HuH-7.5 (cell line): ENCODE measurements around the gene EIF2A.
"Not testable (repeated sequence)": the region's sequence is repeated elsewhere in the genome, so short reads cannot be mapped to it uniquely, and the experiment has no call there.

ENCODE experiments used
- DNase-seq: peaks from one replicate; pipeline ENCODE4 v3.0.0; 2011; ENCODE audit warnings: low spot score

The EIF2A gene

DNA sequence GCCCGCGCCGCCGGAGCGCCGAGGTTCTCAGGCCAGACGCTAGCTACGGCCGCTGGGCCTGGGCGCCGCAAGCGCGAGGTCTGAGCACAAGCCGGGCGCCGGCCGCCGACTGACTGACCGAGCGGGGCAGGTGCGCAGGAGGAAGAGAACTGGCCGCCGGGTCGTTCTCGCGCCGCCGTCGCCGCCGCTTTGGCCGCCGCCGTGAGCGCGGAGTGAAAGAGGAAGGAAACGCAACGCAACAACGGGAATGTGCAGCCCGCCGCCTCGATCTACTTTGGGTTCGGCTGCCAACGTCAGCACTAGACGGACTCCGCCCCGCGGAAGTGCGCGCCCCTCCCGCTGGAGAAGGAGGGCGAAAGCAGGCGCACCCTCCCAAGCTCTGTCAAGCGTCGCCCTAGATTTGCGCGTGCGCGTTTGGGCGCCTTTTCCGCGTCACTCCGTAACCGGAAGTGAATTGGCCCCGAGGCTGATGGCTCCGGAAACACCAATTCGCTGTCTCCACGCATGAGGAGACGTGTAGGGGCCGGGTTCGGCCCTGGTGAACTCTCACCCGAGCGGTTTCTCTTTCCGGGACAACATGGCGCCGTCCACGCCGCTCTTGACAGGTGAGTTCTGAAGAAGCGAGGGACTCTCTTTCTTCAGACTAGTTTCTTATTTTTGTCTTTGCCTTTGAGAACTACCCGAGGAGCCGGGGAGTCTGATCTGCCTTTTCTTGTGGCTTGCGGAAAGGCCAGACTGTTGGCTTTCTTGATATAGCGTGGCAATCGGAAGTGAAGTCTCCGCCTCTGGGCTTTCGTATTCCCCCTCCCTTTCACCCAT is at the start of gene EIF2A, which contains the start of gene SERP1:
Gene EIF2A (plus strand): TSS at position 562 of the 819 bp plus-strand sequence. CDS start 16 bp downstream, at position 578.
Gene SERP1 (minus strand): TSS at position 271 of the 819 bp plus-strand sequence. CDS start 361 bp downstream, outside the sequence.
- DNase-seq, result peak; percentile 76

DNA sequence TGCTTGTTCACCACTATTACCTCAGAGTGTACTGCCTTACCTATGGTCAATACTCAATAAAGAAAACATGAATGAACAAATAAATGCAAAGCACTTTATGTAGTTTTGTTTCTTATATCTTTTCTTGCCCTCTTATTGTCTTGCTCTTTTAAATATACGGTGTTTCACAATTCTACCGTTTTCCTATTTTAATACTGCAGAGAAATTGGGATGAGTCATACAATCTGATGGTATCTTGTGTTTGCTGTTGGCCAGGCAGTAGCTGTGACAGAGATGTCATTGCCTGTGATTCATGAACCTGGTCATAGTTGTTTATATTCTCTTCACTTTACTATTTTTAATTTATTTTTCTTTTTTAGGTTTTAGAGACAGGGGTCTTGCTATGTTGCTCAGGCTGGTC is 48.6 kb upstream of the EIF2A start:
- DNase-seq, result no peak

- DNase-seq, result not testable (repeated sequence)
Observed at GRCh38 chr3:150500960-150501359, 45.6 kb upstream of the EIF2A start.

- DNase-seq, result no peak
Observed at GRCh38 chr3:150503402-150504099, 43.0 kb upstream of the EIF2A start.

GRCh38 chr3:150504483-150504882 is 42.1 kb upstream of the EIF2A start:
- no peak for DNase-seq

GRCh38 chr3:150508401-150508800 is 38.2 kb upstream of the EIF2A start:
- no peak for DNase-seq

- DNase-seq, result no peak
Observed at GRCh38 chr3:150509780-150510179, 36.8 kb upstream of the EIF2A start.

- DNase-seq, result no peak
Observed at GRCh38 chr3:150511122-150511821, 35.3 kb upstream of the EIF2A start.

GRCh38 chr3:150515210-150515609 is 31.4 kb upstream of the EIF2A start:
- no peak for DNase-seq

DNA sequence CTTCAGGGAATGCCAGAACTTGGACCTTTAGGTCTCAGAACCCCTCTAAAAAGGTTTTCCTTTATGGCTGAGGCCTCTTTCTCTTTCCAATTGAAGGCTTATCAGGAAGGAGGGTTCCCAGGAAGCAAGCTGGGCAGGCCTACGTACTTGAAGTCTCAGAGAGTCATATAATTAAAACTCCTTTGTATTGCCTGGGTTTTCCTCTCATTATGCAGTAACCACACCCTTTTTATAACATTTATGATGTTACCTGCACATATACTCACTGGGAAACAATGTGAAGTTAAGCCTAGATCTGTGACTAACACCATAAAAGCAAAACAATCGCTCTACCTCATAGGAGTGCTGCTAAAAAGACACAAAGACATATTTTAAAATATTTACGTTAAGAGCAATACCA is 27.6 kb upstream of the EIF2A start:
- DNase-seq, result no peak

GRCh38 chr3:150520408-150520807 is 26.2 kb upstream of the EIF2A start:
- no peak for DNase-seq

DNA sequence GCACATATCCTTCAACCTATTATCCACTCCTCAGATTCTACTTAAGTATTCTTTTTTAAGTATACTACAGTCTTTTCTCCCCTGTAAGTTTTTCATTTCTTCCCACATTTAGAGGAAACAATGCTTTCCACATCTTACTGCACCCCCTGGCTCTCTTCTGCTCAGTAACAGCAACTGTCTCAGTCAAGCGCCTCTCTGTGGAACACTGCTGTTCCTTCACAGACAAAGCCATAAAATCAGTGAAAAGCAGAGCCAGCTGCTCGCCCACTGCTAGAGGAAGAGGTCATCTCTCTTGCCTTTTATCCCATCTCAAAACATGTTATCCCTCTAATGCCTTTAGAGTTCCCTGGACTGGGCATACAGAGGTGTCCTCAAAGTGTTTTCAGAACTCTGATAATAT is 25.1 kb upstream of the EIF2A start:
- DNase-seq, result no peak

GRCh38 chr3:150523538-150523937 is 23.0 kb upstream of the EIF2A start:
- DNase-seq, result no peak

DNA sequence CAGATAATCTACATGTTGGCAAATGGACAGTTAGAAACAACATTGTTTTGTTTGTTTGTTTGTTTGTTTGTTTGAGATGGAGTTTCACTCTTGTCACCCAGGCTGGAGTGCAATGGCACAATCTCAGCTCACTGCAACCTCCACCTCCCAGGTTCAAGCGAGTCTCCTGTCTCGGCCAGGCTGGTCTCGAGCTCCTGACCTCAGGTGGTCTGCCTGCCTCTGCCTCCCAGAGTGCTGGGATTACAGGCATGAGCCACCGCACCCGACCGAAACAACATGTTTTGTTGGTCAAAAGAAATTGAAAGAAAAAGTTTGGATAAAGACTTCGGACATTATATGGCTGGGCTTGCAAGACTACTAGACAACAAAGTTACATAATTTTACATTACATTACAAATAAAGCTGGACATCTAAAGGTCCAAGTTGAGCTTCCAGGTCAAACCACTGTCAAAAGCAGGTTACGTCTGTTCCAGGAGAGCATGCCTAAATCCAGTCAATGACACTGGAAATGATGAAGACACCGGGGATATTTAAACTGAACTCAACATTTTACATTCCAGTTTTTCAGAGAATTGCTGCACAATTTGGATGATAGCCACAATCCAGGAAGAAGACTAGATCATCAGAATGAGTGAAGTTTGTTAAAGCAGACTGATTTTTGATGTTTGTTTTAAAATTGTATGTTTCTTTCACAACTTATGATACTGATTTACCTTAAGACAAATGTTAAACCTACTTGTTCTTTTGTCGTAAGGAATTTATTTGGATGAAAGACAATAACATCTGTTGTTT is 18.9 kb upstream of the EIF2A start:
- no peak for DNase-seq

DNA sequence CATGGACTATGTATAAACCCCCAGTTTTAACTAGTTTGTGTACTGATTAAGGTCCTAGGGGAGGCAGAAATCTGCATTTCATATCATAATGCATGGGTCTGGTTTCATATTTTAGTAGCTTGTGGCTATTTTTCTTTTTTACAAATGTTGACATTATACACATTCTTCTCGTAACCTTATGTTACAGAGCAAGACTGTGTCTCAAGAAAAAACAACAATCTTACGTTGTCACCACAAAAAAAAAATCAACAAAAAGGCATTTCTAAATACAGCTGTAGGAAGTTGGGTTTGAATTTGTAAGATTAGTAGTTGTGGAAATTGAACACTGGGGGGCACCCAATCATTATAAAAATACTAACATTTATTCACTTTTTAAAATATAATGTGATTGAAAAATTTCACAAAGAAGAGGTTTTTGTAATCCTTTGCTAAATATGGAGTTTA is 18.2 kb upstream of the EIF2A start:
- no peak for DNase-seq

DNA sequence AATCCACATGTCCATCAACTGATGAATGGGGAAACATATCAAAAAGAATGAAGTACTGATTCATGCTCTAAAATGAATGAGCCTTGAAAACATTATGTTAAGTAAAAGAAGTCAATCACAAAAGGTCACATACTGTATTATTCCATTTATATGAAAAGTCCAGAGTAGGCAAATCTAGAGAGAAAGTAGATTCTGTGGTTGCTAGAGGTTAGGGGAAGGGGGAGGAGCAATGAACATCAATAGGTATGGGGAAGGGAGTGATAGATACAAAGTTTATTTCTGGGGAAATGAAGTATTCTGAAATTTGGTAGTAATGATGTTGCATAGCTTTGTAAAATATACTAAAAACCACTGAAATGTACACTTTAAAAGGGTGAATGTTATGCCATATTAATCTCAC is 14.8 kb upstream of the EIF2A start:
- no peak for DNase-seq

DNA sequence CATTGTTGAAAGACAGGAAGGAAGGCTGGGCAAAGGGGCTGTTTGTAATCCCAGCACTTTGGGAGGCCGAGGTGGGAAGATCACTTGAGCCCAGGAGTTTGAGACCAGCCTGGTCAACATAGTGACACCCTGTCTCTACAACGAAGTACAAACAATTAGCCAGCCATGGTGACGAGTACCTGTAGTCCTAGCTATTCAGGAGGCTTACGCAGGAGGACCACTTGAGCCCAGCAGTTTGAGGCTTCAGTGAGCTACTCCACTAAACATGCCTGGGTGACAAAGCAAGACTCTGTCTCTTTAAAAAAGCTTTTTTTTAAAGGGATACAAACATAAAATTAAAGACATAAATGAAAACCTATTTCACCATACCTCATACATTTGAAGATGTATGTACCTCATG is 11.4 kb upstream of the EIF2A start:
- no peak for DNase-seq

GRCh38 chr3:150538324-150539208 is 8.0 kb upstream of the EIF2A start:
- DNase-seq, result no peak

GRCh38 chr3:150540297-150540696 is 6.3 kb upstream of the EIF2A start:
- no peak for DNase-seq

- no peak for DNase-seq
Observed at GRCh38 chr3:150540991-150541390, 5.6 kb upstream of the EIF2A start.

GRCh38 chr3:150543128-150543527 is 3.5 kb upstream of the EIF2A start:
- DNase-seq, result no peak
